Keratinocyte (primary cell): Measurements from ENCODE around the gene IFFO2. TPM values are rescaled to one million over a fixed set of nuclear protein-coding genes. Genes with fewer than 3 reads are reported as not detected.

Experiments
- DNase-seq: peaks from one replicate; pipeline ENCODE4 v3.0.0-alpha.2; 2011; ENCODE audit warnings: low read depth, missing footprints, low spot score
- FAIRE-seq: peaks from 2 replicates; lab custom pipeline; 2011; peaks lifted over from hg19 to GRCh38; lab: Jason Lieb, UNC
- H2AFZ ChIP-seq: 2 replicates; pipeline ENCODE4 v1.6.0; 2012; ENCODE audit warnings: low read length, control low read depth, inconsistent platforms; ENCODE audit not compliant: control insufficient read depth
- H3K27ac ChIP-seq: 2 replicates; pipeline ENCODE4 v1.5.1; 2011; ENCODE audit warnings: low read length; ENCODE audit not compliant: control insufficient read depth, insufficient read depth
- H3K27me3 ChIP-seq: 3 replicates; pipeline ENCODE4 v1.6.0; 2011; ENCODE audit warnings: low read length; ENCODE audit not compliant: control insufficient read depth, insufficient read depth; ENCODE audit errors: extremely low read depth
- H3K36me3 ChIP-seq, 2 experiments: 2 replicates in 1 of 2; 3 replicates in 1 of 2; pipeline ENCODE4 v1.5.1; 2011; ENCODE audit warnings: low read length in 2 of 2, mild to moderate bottlenecking in 1 of 2; ENCODE audit not compliant: control insufficient read depth in 2 of 2, insufficient read depth in 2 of 2; ENCODE audit errors: extremely low read depth in 1 of 2
- H3K4me1 ChIP-seq: 3 replicates; pipeline ENCODE4 v1.5.1; 2011; ENCODE audit warnings: low read length; ENCODE audit not compliant: control insufficient read depth, insufficient read depth; ENCODE audit errors: extremely low read depth
- H3K4me2 ChIP-seq: 3 replicates; pipeline ENCODE4 v1.6.0; 2011; ENCODE audit warnings: low read depth, low read length; ENCODE audit not compliant: control insufficient read depth, insufficient read depth; ENCODE audit errors: extremely low read depth
- H3K4me3 ChIP-seq, 3 experiments: fragments of 200-600 bp in 1 of 3; sonication (generic) in 1 of 3; 2 replicates in 2 of 3; 3 replicates in 1 of 3; pipeline ENCODE4 v1.5.1; 2011 to 2016; ENCODE audit warnings: low read length in 3 of 3, mild to moderate bottlenecking in 3 of 3, control low read depth in 2 of 3, inconsistent platforms in 1 of 3, low read depth in 1 of 3, mixed read lengths in 1 of 3, mixed run types in 1 of 3, moderate library complexity in 1 of 3; ENCODE audit not compliant: control insufficient read depth in 2 of 3, insufficient read depth in 2 of 3; ENCODE audit errors: extremely low read depth in 1 of 3
- H3K79me2 ChIP-seq: 2 replicates; pipeline ENCODE4 v1.6.0; 2012; ENCODE audit warnings: low read length; ENCODE audit not compliant: control insufficient read depth, insufficient read depth
- H3K9ac ChIP-seq: 3 replicates; pipeline ENCODE4 v1.6.0; 2011; ENCODE audit warnings: low read length; ENCODE audit not compliant: control insufficient read depth, insufficient read depth; ENCODE audit errors: extremely low read depth
- H3K9me1 ChIP-seq: 3 replicates; pipeline ENCODE4 v1.6.0; 2011; ENCODE audit warnings: low read length; ENCODE audit not compliant: control insufficient read depth, insufficient read depth; ENCODE audit errors: extremely low read depth
- H3K9me3 ChIP-seq: 2 replicates; pipeline ENCODE4 v1.5.1; 2012; ENCODE audit warnings: low read depth, low read length; ENCODE audit not compliant: control insufficient read depth
- H4K20me1 ChIP-seq: 3 replicates; pipeline ENCODE4 v1.6.0; 2011; ENCODE audit warnings: low read length; ENCODE audit not compliant: control insufficient read depth, insufficient read depth; ENCODE audit errors: extremely low read depth
- EZH2 ChIP-seq: IDR thresholded peaks from one replicate; pipeline ENCODE4 v1.6.1; 2012; ENCODE audit warnings: inconsistent platforms, mild to moderate bottlenecking, low read length, moderate library complexity
- dilution Hi-C: fragments of 300-500 bp; cut with MboI; formaldehyde crosslinking; loops from one replicate; pipeline ENCODE4 v1.7.0; 2020; ENCODE audit warnings: low sequenced_read_pairs; ENCODE audit not compliant: extremely low pct_ligation_motif_present
- polyA plus RNA-seq, 5 experiments: library from polyadenylated mRNA; depleted of rRNA in 3 of 5; stranded (reverse) in 3 of 5; stranded (forward) in 1 of 5; unstranded in 1 of 5; fragments of >200 nt; gene quantifications; 1 replicate in 1 of 5; 2 replicates in 3 of 5; 3 replicates in 1 of 5; pipeline versions ENCODE4 v1.2.1 to v1.2.3, GENCODE V29; 2011 to 2012; ENCODE audit warnings: missing spikeins in 2 of 5, low read depth in 1 of 5, low replicate concordance in 1 of 5
- TF ChIP-seq, protein P1 (sequence below), 3 experiments: IDR thresholded peaks in 1 of 3; conservative IDR thresholded peaks in 1 of 3; optimal IDR thresholded peaks in 1 of 3; 2 replicates in 2 of 3; 3 replicates in 1 of 3; pipeline versions ENCODE3 to v1.5.1; 2011; ENCODE audit warnings: low read length in 3 of 3, mild to moderate bottlenecking in 3 of 3, moderate library complexity in 2 of 3, control low read depth in 1 of 3, inconsistent platforms in 1 of 3; ENCODE audit not compliant: insufficient read depth in 2 of 3; ENCODE audit errors: extremely low read depth in 1 of 3

The IFFO2 gene
- polyA plus RNA-seq, 1 donor (not counting 4 experiments of a cell fraction or from before 2014, with no cell fraction given): 57.9 TPM

GRCh38 chr1:18879215-18879790 is 77.2 kb downstream of the IFFO2 start:
- H3K9ac ChIP-seq: no peak overlapping the region

DNA sequence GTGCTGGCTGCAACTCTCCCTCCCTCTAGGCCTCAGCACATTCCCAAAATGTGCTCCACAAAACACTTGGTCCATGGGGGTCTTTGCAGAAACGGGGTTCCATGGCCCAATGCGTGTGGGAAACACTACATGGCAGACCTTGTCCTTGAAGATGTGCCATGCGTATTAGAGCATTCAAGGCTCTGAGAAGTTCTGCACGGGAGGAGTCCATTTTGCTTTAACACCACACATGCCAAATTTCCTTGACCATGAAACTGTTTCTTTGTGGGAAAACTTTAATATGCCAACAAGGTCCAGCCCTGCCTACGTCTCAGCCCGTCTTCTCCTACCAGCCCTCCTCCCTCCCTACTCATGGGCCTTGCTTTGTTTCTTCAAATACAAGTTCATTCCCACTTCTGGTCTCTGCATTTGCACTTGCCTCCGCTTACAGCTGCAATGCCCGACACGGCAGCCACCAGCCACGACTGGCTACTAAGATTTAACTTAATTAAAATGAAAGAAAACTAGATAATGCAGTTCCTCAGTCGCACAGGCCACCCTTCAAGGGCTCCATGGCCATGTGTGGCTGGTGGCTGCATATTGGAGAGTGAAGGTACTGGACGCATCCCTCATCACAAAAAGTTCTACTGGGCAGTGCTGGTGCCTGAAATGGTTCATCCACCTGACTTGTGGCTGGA is 77.8 kb downstream of the IFFO2 start:
- Histone ChIP-seq H4K20me1 (no peaks in the 10 kb centered on the region), H3K9ac (no peak overlapping the region), H3K4me3 (no peak overlapping the region), H3K9me3 (no peaks in the 10 kb centered on the region), H3K79me2 (no peaks in the 10 kb centered on the region), H3K9me1 (no peaks in the 10 kb centered on the region), H3K4me1 (peaks cover 15% of the 10 kb centered on the region), H3K36me3 (peaks cover 22 to 25% of the 10 kb centered on the region in 2 experiments), H3K4me2 (no peak overlapping the region), H2AFZ (no peak overlapping the region), H3K27ac (no peak overlapping the region), H3K27me3 (no peaks in the 10 kb centered on the region)
- FAIRE-seq (no peak), DNase-seq (no peak)
- TF ChIP-seq, protein P1, sequence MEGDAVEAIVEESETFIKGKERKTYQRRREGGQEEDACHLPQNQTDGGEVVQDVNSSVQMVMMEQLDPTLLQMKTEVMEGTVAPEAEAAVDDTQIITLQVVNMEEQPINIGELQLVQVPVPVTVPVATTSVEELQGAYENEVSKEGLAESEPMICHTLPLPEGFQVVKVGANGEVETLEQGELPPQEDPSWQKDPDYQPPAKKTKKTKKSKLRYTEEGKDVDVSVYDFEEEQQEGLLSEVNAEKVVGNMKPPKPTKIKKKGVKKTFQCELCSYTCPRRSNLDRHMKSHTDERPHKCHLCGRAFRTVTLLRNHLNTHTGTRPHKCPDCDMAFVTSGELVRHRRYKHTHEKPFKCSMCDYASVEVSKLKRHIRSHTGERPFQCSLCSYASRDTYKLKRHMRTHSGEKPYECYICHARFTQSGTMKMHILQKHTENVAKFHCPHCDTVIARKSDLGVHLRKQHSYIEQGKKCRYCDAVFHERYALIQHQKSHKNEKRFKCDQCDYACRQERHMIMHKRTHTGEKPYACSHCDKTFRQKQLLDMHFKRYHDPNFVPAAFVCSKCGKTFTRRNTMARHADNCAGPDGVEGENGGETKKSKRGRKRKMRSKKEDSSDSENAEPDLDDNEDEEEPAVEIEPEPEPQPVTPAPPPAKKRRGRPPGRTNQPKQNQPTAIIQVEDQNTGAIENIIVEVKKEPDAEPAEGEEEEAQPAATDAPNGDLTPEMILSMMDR (optimal IDR thresholded peaks at IDR 0.05 in 1 of 3, IDR thresholded peaks at IDR 0.05 in 1 of 3, conservative IDR thresholded peaks at IDR 0.05 in 1 of 3; ENCODE audit: extremely low read depth in 1 of 3, insufficient read depth in 2 of 3, low read length in 3 of 3): no peak
- no peak for TF ChIP-seq EZH2
- dilution Hi-C loops: no loop called here

More at GRCh38 chr1:18879215-18879790, 77.2 kb downstream of the IFFO2 start:
- Histone ChIP-seq H3K4me1 (peaks cover 16% of the 10 kb centered on the region), H3K27me3 (no peaks in the 10 kb centered on the region), H3K27ac (no peak overlapping the region), H3K79me2 (no peaks in the 10 kb centered on the region), H4K20me1 (no peaks in the 10 kb centered on the region), H3K9me3 (no peaks in the 10 kb centered on the region), H2AFZ (no peak overlapping the region), H3K4me3 (no peak overlapping the region), H3K36me3 (peaks cover 23% of the 10 kb centered on the region in 2 experiments), H3K4me2 (no peak overlapping the region), H3K9me1 (no peaks in the 10 kb centered on the region)
- FAIRE-seq (no peak), DNase-seq (no peak)
- no peak for TF ChIP-seq EZH2
- dilution Hi-C loops: no loop called here
